Measurements from ENCODE around the gene CCDC137.

DNA sequence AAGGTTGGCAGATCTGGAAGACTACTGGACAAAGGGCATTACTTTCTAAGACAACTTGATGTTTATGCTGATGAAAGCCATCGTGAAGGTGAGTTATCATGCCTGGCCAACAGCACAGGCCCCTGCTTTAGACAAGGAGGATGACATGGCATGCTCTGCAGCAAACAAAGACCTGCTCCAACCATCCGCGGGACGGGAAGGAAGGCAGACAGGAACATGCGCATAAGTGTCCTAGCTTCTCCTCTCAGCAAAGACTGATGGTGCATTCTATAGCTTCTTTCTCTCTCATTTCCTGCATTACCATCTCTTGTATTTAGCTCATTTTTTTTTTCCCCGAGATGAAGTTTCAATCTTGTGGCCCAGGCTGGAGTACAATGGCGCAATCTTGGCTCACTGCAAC, 35.1 kb upstream of the CCDC137 start:
- TF ChIP-seq JUND (IDR thresholded peaks at IDR 0.05) (no peak), POLR2AphosphoS5 (IDR thresholded peaks at IDR 0.05; ENCODE audit: low read depth, low read length) (no peak)
- TF ChIP-seq, protein P1, sequence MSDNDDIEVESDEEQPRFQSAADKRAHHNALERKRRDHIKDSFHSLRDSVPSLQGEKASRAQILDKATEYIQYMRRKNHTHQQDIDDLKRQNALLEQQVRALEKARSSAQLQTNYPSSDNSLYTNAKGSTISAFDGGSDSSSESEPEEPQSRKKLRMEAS (IDR thresholded peaks at IDR 0.05; ENCODE audit: low read depth) = no peak
